CD4-positive, alpha-beta T cell treated with Interleukin-4 for 4 hours (primary cell): ENCODE measurements around the gene KRT74.

Experiments used
- DNase-seq: peaks from one replicate; pipeline ENCODE4 v3.0.0-alpha.2; 2020

The KRT74 gene

GRCh38 chr12:52573743-52574142 is at the start of gene KRT74:
TSS of gene KRT74 (minus strand) at chr12:52573843. CDS start at chr12:52573777, 66 bp downstream.
- no peak for DNase-seq

GRCh38 chr12:52622349-52622748 is 48.7 kb upstream of the KRT74 start:
- no peak for DNase-seq

GRCh38 chr12:52618866-52619265 is 45.2 kb upstream of the KRT74 start:
- DNase-seq = no peak

- DNase-seq = no peak
Measured at GRCh38 chr12:52618216-52618615, 44.6 kb upstream of the KRT74 start, which contains the start of gene KRT73. TSS of gene KRT73 (minus strand) at chr12:52618559. CDS start at chr12:52618524, 35 bp downstream.

- no peak for DNase-seq
Measured at GRCh38 chr12:52617403-52617785, 43.8 kb upstream of the KRT74 start.

- no peak for DNase-seq
Measured at GRCh38 chr12:52616680-52617402, 43.2 kb upstream of the KRT74 start.

GRCh38 chr12:52615912-52616311 is 42.3 kb upstream of the KRT74 start:
- no peak for DNase-seq

GRCh38 chr12:52615208-52615868 is 41.7 kb upstream of the KRT74 start:
- DNase-seq = no peak

GRCh38 chr12:52614381-52615207 is 41.0 kb upstream of the KRT74 start:
- DNase-seq = no peak

GRCh38 chr12:52613384-52614030 is 39.9 kb upstream of the KRT74 start:
- DNase-seq = no peak

- DNase-seq = no peak
Measured at GRCh38 chr12:52612431-52613383, 39.1 kb upstream of the KRT74 start.

- no peak for DNase-seq
Measured at GRCh38 chr12:52611080-52611468, 37.4 kb upstream of the KRT74 start.

GRCh38 chr12:52608826-52609630 is 35.4 kb upstream of the KRT74 start:
- no peak for DNase-seq

- DNase-seq = no peak
Measured at GRCh38 chr12:52608161-52608560, 34.5 kb upstream of the KRT74 start.

GRCh38 chr12:52607314-52607713 is 33.7 kb upstream of the KRT74 start:
- DNase-seq = no peak

GRCh38 chr12:52606581-52607218 is 33.1 kb upstream of the KRT74 start:
- no peak for DNase-seq

GRCh38 chr12:52606096-52606495 is 32.5 kb upstream of the KRT74 start:
- no peak for DNase-seq

GRCh38 chr12:52605542-52605941 is 31.9 kb upstream of the KRT74 start:
- DNase-seq = no peak

- no peak for DNase-seq
Measured at GRCh38 chr12:52604859-52605258, 31.2 kb upstream of the KRT74 start.

- DNase-seq = peak; percentile 8
Measured at GRCh38 chr12:52603314-52603713, 29.7 kb upstream of the KRT74 start.
